ENCODE results near the gene GALK2.

DNA sequence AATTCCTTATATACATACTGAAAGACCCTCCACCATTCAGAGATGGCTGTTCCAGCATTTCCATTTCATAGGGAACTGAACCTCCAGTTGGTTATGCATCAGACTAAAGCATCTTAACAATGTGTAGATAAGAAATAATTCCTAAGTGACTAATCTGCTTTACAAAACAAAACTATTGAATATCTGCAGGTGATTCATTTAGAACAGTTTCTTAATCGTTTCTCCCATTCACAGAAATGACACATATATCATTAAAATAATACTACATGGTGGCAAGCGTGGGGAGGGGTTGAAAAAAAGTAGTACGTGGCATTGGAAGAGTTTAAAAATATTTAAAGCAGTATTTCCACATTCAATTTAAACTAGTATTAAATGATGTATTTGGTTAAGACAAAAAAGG, 34.1 kb upstream of the GALK2 start:
- no peak for TF ChIP-seq EZH2 (IDR thresholded peaks at IDR 0.05; ENCODE audit: borderline replicate concordance)
- TF ChIP-seq, protein P1, sequence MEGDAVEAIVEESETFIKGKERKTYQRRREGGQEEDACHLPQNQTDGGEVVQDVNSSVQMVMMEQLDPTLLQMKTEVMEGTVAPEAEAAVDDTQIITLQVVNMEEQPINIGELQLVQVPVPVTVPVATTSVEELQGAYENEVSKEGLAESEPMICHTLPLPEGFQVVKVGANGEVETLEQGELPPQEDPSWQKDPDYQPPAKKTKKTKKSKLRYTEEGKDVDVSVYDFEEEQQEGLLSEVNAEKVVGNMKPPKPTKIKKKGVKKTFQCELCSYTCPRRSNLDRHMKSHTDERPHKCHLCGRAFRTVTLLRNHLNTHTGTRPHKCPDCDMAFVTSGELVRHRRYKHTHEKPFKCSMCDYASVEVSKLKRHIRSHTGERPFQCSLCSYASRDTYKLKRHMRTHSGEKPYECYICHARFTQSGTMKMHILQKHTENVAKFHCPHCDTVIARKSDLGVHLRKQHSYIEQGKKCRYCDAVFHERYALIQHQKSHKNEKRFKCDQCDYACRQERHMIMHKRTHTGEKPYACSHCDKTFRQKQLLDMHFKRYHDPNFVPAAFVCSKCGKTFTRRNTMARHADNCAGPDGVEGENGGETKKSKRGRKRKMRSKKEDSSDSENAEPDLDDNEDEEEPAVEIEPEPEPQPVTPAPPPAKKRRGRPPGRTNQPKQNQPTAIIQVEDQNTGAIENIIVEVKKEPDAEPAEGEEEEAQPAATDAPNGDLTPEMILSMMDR (IDR thresholded peaks at IDR 0.05; ENCODE audit: poor library complexity): no peak
- TF ChIP-seq EZH2phosphoT487 (IDR thresholded peaks at IDR 0.05; ENCODE audit: low read depth, severe bottlenecking, unreplicated experiment): no peak

All from hepatocyte (in vitro differentiated cells).